ENCODE results near the gene PANX3.

- no peak for TF ChIP-seq CTCF (conservative IDR thresholded peaks at IDR 0.05; ENCODE audit: low read depth, low read length)
- no peak for TF ChIP-seq EZH2 (IDR thresholded peaks at IDR 0.05; ENCODE audit: low read length, unreplicated experiment)
These were observed 24.7 kb downstream of the PANX3 start for GRCh38 chr11:124635932-124636331.
